Activated naive CD4-positive, alpha-beta T cell treated with anti-CD3 and anti-CD28 coated beads, Interleukin-2, amount 50 U/mL, for 24 hours (primary cell): ENCODE data around the gene GNG12.
A peak's percentile ranks its signal among the peaks of the same experiment; 100 is the strongest.
"Not testable (repeated sequence)": the region's sequence is repeated elsewhere in the genome, so short reads cannot be mapped to it uniquely, and the experiment has no call there.

Experiments
- H3K27ac Mint-ChIP-seq: one replicate; pipeline ENCODE4 v1.8.0; 2021; ENCODE audit warnings: mild to moderate bottlenecking, mixed read lengths
- H3K27me3 Mint-ChIP-seq: one replicate; pipeline ENCODE4 v1.8.0; 2021; ENCODE audit warnings: mixed read lengths
- H3K36me3 Mint-ChIP-seq: one replicate; pipeline ENCODE4 v1.8.0; 2021; ENCODE audit warnings: mixed read lengths
- H3K4me1 Mint-ChIP-seq: one replicate; pipeline ENCODE4 v1.8.0; 2021; ENCODE audit warnings: mixed read lengths
- H3K4me3 Mint-ChIP-seq: one replicate; pipeline ENCODE4 v1.8.0; 2021; ENCODE audit warnings: mild to moderate bottlenecking, mixed read lengths
- H3K9me3 Mint-ChIP-seq: one replicate; pipeline ENCODE4 v1.8.0; 2021; ENCODE audit warnings: mixed read lengths

Gene GNG12

GRCh38 chr1:67677408-67677807 lies 155.9 kb downstream of the GNG12 start:
- Mint-ChIP-seq H3K4me1 (peaks cover 35% of the 10 kb centered on the region), H3K9me3 (no peaks in the 10 kb centered on the region), H3K27me3 (no peaks in the 10 kb centered on the region), H3K36me3 (no peaks in the 10 kb centered on the region), H3K27ac (no peak overlapping the region), H3K4me3 (no peak overlapping the region)

GRCh38 chr1:67676946-67677345 lies 156.3 kb downstream of the GNG12 start:
- Mint-ChIP-seq H3K36me3 (no peaks in the 10 kb centered on the region), H3K4me3 (no peak overlapping the region), H3K9me3 (no peaks in the 10 kb centered on the region)

DNA sequence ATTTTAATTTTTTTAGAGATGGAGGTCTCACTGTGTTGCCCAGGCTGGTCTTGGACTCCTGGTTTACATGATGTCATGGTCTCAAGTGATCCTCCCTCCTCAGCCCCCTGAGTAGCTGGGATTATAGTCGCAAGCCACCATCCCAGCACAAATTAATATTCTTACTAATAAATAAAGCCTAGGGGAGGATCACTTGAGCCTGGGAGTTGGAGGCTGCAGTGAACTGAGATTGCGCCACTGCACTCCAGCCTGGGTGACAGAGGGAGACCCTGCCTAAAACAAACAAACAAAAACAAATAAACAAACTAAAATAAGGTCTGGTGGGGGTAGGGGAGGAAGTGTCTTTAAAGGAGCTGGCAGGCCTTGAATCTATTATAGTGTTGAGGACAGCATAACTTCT lies 157.0 kb downstream of the GNG12 start:
- no peak overlapping the region for H3K4me3 Mint-ChIP-seq
- peaks cover 28% of the 10 kb centered on the region for H3K4me1 Mint-ChIP-seq
- H3K36me3 Mint-ChIP-seq: no peaks in the 10 kb centered on the region
- H3K9me3 Mint-ChIP-seq: no peaks in the 10 kb centered on the region
- no peaks in the 10 kb centered on the region for H3K27me3 Mint-ChIP-seq
- H3K27ac Mint-ChIP-seq: no peak overlapping the region

More at GRCh38 chr1:67676946-67677345, 156.3 kb downstream of the GNG12 start:
- Mint-ChIP-seq H3K27me3 (no peaks in the 10 kb centered on the region), H3K27ac (no peak overlapping the region), H3K4me1 (peaks cover 30% of the 10 kb centered on the region)

DNA sequence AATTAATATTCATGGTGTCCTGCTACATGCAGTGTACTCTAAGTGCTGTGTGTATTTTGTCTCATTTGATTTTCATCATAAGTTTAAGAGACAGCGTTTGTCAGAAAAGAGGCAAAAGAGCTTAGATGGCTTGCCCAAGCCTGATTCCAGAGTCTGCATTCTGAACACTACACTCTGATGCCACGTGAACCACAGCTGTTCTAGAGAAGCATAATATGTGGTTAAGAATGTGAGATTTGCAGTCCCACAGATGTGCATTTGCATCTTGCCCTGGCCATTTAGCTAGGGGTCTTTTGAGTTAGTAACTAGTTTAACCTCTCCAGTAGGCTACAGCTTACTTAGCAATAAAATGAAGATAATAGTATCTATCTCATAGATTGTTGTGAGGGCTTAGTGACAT lies 157.5 kb downstream of the GNG12 start:
- Mint-ChIP-seq H3K27ac (no peak overlapping the region), H3K27me3 (no peaks in the 10 kb centered on the region), H3K4me1 (peaks cover 25% of the 10 kb centered on the region), H3K4me3 (no peak overlapping the region), H3K9me3 (no peaks in the 10 kb centered on the region), H3K36me3 (no peaks in the 10 kb centered on the region)

DNA sequence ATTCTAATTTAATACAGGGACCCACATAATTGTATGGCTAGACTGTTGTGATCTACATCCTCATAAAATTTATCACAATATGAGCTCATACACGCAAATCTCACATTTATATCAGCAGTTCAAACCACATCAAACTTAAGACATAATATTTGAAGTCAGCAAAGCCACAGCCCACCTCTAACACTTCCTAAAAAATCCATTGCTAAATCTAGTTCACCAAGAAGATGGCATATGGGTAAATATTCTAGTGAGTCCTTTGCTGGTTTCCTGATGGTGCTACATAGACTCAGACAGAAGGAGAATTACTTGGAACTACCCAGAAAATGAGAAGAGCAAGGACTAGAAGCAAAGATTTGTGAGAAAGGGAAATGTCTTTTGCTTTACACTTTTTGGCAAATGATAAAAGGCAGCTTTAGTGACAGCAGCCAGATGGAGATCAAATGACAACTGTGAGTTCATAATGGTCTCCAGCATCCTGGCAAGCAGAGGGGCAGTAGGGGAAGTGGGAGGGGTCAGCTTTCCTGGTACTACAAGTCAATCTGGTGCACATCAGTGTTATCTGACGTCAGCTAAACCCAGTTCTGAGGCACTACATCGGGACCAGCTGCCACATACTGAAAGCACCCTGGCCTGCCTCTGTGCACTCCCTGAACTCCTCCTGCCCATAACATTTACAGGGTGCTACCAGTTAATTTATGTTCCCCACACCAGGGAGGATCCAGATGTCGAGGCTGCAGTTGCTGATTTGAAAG lies 158.8 kb downstream of the GNG12 start:
- no peaks in the 10 kb centered on the region for H3K27me3 Mint-ChIP-seq
- H3K27ac Mint-ChIP-seq: peak overlapping the region; percentile 11
- H3K9me3 Mint-ChIP-seq: no peaks in the 10 kb centered on the region
- peaks cover 25% of the 10 kb centered on the region for H3K4me1 Mint-ChIP-seq
- H3K4me3 Mint-ChIP-seq: peak overlapping the region; percentile 57
- no peaks in the 10 kb centered on the region for H3K36me3 Mint-ChIP-seq

- Mint-ChIP-seq H3K36me3 (no peaks in the 10 kb centered on the region), H3K4me3 (no peak overlapping the region), H3K27ac (peak overlapping the region; percentile 80), H3K27me3 (no peaks in the 10 kb centered on the region), H3K4me1 (peaks cover 25% of the 10 kb centered on the region), H3K9me3 (no peaks in the 10 kb centered on the region)
Observed at GRCh38 chr1:67673468-67674201, 159.6 kb downstream of the GNG12 start.

- Mint-ChIP-seq H3K4me3 (no peak overlapping the region), H3K36me3 (no peaks in the 10 kb centered on the region), H3K27ac (no peak overlapping the region), H3K4me1 (peaks cover 25% of the 10 kb centered on the region), H3K27me3 (no peaks in the 10 kb centered on the region), H3K9me3 (no peaks in the 10 kb centered on the region)
Observed at GRCh38 chr1:67672260-67672803, 160.9 kb downstream of the GNG12 start.

GRCh38 chr1:67668660-67669059 lies 164.6 kb downstream of the GNG12 start:
- no peaks in the 10 kb centered on the region for H3K36me3 Mint-ChIP-seq
- H3K4me1 Mint-ChIP-seq: peaks cover 5% of the 10 kb centered on the region
- no peaks in the 10 kb centered on the region for H3K27me3 Mint-ChIP-seq
- H3K27ac Mint-ChIP-seq: no peak overlapping the region
- H3K9me3 Mint-ChIP-seq: no peaks in the 10 kb centered on the region
- H3K4me3 Mint-ChIP-seq: no peak overlapping the region

GRCh38 chr1:67666636-67667035 lies 166.6 kb downstream of the GNG12 start:
- H3K4me1 Mint-ChIP-seq: no peaks in the 10 kb centered on the region
- H3K27ac Mint-ChIP-seq: no peak overlapping the region
- peaks cover 2% of the 10 kb centered on the region for H3K27me3 Mint-ChIP-seq
- no peak overlapping the region for H3K4me3 Mint-ChIP-seq
- H3K9me3 Mint-ChIP-seq: no peaks in the 10 kb centered on the region
- H3K36me3 Mint-ChIP-seq: no peaks in the 10 kb centered on the region

DNA sequence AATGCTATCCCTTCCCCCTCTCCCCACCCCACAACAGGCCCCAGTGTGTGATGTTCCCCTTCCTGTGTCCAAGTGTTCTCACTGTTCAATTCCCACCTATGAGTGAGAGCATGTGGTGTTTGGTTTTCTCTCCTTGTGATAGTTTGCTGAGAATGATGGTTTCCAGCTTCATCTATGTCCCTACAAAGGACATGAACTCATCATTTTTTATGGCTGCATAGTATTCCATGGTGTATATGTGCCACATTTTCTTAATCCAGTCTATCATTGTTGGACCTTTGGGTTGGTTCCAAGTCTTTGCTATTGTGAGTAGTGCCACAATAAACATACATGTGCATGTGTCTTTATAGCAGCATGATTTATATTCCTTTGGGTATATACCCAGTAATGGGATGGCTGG lies 168.0 kb downstream of the GNG12 start:
- not testable (repeated sequence) for H3K9me3 Mint-ChIP-seq, H3K4me3 Mint-ChIP-seq, H3K4me1 Mint-ChIP-seq, H3K27ac Mint-ChIP-seq, H3K36me3 Mint-ChIP-seq, H3K27me3 Mint-ChIP-seq

DNA sequence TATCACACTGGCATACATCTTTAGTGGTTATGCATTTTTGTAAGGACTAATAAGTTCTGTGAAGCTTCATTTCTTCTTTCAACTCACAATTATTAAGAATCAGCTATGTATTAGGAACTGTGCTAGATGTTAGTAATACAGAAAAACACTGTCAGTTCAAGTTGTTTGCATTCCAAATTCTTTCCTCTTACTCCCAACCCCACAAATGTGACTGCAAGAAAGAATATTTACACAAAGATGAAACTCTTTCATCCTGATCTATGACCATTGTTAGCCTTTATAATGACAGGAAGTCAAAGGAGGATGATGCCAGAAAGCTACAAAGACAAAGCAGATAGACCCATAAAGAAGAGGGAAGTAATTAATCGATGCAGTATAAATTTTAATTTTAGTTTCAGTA lies 169.2 kb downstream of the GNG12 start:
- no peaks in the 10 kb centered on the region for H3K4me1 Mint-ChIP-seq
- H3K27me3 Mint-ChIP-seq: peaks cover 7% of the 10 kb centered on the region
- no peak overlapping the region for H3K4me3 Mint-ChIP-seq

DNA sequence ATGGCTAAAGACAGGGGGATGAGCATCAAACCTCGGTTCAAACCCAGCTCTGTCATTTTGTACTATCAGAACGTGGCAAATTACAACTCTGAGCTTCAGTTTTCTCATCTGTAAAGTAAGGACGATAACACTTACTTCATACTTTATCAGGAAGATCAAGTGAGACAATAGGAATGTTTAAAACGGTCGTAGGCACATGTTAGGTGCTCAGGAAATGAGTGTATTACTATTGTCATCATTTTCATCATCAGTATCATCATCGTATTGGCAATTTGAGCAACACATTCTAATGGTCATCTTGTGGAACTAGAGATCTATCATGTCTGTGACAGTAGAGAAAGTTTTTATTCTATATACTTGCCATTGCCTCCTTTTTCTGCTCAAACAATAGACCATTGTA lies 170.4 kb downstream of the GNG12 start:
- Mint-ChIP-seq H3K9me3 (no peaks in the 10 kb centered on the region), H3K4me1 (no peaks in the 10 kb centered on the region), H3K27me3 (peaks cover 7% of the 10 kb centered on the region), H3K27ac (no peak overlapping the region), H3K36me3 (no peaks in the 10 kb centered on the region), H3K4me3 (no peak overlapping the region)

More for the DNA sequence above, 169.2 kb downstream of the GNG12 start:
- no peak overlapping the region for H3K27ac Mint-ChIP-seq
- no peaks in the 10 kb centered on the region for H3K9me3 Mint-ChIP-seq
- H3K36me3 Mint-ChIP-seq: no peaks in the 10 kb centered on the region

DNA sequence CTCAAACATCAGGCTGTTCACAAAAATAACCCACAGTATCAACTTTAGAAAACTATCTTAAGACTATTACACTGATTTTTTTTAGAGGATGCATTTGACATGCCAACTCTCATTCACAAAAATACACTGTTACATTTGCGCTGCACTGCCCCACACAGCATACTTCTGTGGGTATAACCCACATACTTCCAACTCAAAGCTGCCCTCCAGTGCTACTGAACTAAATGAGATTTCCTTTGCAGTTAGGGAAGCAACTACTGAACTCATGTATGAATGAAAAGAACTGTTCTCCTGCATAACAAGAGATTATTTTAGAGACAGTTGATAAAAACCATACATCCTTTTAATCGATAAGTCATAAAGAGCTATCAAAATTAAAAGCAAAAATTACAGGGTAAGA lies 174.0 kb downstream of the GNG12 start:
- Mint-ChIP-seq H3K4me1 (no peaks in the 10 kb centered on the region), H3K27ac (no peak overlapping the region), H3K27me3 (peaks cover 7% of the 10 kb centered on the region), H3K36me3 (no peaks in the 10 kb centered on the region), H3K4me3 (no peak overlapping the region), H3K9me3 (no peaks in the 10 kb centered on the region)

- H3K36me3 Mint-ChIP-seq, H3K4me3 Mint-ChIP-seq, H3K27me3 Mint-ChIP-seq, H3K9me3 Mint-ChIP-seq, H3K4me1 Mint-ChIP-seq, H3K27ac Mint-ChIP-seq: not testable (repeated sequence)
Observed at GRCh38 chr1:67657152-67657551, 176.1 kb downstream of the GNG12 start.

GRCh38 chr1:67655581-67655980 lies 177.7 kb downstream of the GNG12 start:
- H3K27me3 Mint-ChIP-seq: peaks cover 5% of the 10 kb centered on the region
- no peaks in the 10 kb centered on the region for H3K9me3 Mint-ChIP-seq
- H3K27ac Mint-ChIP-seq: no peak overlapping the region
- H3K36me3 Mint-ChIP-seq: no peaks in the 10 kb centered on the region
- H3K4me1 Mint-ChIP-seq: no peaks in the 10 kb centered on the region
- no peak overlapping the region for H3K4me3 Mint-ChIP-seq

GRCh38 chr1:67653304-67653703 lies 180.0 kb downstream of the GNG12 start:
- Mint-ChIP-seq H3K4me3 (no peak overlapping the region), H3K27ac (no peak overlapping the region), H3K36me3 (no peaks in the 10 kb centered on the region), H3K27me3 (no peaks in the 10 kb centered on the region), H3K9me3 (no peaks in the 10 kb centered on the region), H3K4me1 (no peaks in the 10 kb centered on the region)
